Left forelimb (tissue), 1 donor: ENCODE results near the gene RAB14.

Experiments used
- DNase-seq: peaks from one replicate; pipeline ENCODE4 v3.0.0-alpha.2; 2018; ENCODE audit warnings: low spot score

RAB14 gene

DNA sequence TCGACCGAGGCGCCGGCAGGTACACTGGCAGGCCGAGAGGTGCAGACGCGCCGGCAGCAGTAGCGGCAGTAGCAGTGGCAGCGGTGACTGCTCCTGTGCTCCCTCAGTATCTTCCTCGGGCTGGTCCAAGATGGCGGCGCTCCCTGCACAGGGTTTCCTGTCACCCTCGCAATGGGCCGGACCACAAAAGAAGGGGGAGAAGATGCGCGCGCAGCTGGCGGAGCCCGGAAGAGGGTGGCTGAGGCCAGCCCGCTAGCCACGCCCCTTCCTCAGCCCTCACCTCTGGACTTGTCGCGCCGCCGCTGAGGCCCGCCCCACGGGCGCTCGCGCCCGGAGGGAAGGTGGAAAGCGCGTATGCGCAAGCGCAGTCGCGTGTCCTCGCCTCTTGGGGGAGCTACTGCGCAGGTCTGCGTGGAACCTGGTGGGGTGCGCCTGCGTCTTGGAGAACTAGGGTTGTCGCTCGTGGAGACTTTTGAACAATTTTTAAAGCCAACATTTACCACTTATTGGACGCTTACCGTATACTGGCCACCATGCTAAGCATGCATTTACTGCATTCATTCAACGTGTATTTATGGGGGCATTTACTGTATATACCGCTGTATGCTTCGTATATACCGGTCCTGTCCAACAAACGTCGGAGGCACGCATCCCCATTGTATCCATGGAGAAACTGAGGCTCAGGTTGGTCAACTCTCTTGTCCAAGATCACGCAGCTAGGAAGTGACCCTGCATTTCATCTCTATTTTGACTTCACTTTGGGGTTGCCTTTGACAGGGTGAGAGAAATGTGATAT lies at the start of gene RAB14:
RAB14 (minus strand) TSS at position 132 of the 796 bp plus-strand sequence. CDS start 8,457 bp downstream, outside the sequence.
- peak; percentile 99 for DNase-seq

DNA sequence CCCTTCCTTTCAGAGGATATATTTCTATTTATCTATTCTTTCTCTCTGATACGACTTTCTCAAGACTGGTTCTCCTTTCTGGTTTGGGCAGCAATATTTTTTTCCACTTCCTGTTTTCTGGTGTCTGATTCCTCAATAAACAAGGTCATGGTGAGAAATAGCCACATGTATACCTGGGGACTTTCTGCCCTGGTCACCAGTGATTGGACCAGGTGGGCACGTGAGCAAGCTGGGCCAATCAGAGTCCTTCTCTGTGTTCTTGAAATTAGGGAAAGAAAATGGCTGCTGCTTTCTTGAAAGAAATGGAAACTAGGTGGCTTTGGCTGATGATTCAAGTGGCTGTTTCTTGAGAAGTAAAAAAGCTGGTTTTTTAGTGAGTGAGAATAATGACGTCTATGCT lies 47.9 kb upstream of the RAB14 start:
- no peak for DNase-seq

DNA sequence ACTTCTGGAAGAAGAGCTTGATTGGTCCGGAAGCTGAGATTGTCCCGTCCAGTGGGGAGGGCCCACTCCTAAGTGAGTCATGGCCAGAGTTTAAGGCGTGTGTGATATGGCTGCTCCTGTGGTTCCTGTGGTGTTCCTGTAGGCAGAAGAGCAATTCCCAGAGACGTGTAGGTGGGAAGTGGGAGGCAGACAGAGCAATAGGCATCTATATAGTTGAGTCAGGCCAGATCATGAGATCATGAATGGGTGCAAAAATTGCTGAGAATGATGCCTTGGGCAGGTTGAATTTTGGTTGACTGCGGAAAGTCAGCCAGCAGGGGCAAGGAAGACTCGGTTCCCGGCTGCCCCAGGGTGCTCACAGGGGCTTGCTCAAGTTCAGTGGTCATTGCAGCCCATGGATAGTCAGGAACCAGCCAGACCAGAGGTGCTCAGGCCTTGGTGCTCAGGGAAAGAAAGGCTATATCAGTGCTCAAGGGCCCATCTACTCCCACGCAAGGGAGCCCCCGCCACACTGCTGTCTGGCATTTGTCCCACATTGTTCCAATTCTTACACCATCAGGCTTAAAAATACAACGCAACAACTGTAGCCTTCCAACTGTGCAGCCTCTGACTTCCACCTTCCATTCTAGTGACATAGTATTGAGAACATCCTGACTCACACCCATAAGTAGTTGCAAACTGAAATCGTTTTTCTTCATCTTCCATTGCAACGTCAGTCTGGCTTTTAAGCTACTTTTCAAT lies 45.3 kb upstream of the RAB14 start:
- no peak for DNase-seq

DNA sequence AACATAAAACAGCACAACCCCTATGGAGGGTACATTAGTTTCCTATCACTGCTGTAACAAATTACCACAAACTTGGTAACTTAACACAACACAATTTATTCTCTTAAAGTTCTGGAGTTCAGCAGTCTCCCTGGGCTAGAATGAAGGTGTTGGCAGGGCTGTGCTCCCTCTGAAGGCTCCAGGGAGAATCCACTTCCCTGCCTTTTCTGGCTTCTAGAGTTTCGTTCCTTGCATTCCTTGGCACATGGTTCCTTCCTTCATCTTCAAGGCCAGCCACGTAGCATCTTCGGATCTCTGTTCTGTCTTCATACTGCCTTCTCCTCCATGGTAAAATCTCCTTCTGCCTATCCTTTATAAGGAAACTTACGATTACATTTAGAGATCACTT lies 41.3 kb upstream of the RAB14 start:
- no peak for DNase-seq

DNA sequence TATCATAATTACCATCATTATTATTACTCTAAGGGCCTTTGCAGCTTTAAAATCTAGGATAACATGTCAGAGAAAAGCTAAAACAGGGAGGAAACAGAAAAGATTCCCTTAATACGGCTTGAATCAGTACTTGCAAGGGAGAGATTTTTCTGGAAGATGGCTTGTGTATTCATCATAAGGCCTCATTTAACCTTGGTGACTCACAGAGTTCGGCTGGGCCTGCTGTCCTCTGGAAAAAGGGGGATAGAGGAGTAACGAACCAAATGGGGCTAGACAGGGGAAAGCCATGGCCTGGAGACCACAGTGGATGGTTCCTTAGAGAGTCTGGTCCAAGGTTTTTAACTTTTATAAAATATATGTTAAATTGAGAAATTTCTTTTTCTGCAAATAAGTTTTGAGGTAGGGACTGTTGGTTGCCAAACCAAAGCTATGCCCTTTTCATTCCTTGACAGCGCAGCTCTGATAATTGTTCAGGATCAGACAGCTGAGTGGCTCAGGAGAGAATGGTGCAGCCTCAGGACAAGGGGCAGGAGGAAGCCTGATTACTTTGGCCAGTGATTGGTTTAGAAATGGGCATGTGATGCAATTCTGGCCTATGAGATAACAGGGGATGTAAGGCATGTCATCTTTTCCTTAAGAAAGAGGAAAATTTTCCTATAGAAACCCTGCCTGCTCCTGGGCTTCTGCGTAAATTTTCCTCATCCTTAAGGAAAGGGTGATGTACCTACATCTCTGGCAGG lies 40.7 kb upstream of the RAB14 start:
- DNase-seq, result no peak

DNA sequence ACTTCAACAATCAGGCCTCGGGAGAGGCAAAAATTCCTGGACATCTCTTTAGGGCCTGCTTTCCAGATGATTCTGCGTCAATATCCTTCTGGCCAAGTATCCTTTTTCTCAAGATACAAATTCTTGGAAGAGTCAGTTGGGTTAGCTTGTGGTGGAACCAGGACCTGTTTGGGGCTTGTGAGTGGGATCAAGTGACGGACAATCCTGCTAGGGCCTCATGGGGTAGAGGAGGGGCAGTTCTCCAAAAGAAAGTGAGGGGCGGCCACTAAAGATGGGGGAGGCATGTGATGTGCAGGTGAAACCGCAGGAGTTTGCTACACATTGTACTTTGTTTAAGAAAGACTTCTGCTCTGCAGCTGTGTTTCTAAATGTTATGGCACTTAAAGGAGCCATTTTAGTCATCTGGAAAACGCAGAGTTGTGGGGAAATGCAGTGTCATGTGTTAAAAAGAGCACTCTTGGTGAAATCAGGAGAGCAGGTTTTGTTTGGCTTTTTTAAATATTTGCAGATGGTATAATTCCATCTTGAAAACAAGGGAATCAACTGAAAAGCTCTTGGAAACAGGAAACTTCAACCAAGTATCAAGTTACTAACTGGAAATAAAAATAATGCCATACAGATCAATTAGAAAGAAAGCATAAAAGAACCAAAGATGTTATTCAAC lies 38.9 kb upstream of the RAB14 start:
- no peak for DNase-seq

DNA sequence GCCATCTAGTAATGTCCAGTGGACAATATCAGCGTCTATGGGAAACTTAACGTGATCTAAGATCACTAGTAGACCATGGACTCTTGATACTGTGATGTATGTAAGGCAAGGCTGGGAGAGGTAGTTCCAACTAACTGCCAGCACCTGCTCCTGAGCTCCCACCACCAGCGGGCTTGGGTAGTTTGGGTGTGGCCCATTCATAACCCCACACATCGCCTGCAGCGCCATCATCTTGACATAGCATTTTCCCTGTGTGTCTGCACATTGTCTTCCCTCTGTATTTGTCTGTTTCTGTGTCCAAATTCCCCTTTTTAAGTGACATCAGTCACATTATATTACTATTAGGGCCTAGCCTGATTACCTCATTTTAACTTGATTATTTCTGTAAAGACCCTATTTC lies 38.2 kb upstream of the RAB14 start:
- DNase-seq, result no peak

DNA sequence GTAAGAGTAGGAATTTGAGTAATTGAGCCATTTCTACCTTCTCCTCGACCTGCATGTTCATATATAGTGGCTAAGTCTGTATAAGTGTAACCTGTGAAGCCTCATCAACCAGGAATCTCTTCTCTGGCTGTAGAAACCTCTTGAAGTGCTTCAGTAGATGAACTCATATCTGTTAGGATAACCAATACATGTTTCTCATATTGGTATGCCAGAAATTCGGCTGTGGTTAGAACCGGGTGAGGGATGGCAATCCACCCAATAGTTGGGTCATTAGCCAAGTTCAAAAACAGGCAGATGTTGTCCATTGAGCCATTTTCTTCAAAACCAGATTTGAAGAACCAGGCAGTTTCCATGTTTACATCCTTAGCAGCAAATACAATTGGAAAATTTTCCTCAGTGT lies 37.4 kb upstream of the RAB14 start:
- no peak for DNase-seq

DNA sequence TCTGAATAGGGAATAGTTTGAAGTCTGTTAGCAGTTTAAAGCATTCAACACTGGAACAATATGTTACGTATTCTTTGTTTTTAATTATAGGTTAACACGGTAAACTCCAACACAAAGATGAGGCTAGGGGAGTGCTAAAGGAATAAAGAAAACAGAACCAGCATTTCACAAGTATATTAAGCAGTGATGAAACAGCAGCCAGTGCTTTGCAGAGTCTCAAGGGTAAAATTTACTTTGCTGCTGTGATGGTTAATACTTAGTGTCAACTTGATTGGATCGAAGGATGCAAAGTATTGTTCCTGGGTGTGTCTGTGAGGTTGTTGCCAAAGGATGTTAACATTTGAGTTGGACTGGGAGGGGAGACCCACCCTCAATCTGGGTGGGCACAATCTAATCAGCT lies 36.2 kb upstream of the RAB14 start:
- no peak for DNase-seq

DNA sequence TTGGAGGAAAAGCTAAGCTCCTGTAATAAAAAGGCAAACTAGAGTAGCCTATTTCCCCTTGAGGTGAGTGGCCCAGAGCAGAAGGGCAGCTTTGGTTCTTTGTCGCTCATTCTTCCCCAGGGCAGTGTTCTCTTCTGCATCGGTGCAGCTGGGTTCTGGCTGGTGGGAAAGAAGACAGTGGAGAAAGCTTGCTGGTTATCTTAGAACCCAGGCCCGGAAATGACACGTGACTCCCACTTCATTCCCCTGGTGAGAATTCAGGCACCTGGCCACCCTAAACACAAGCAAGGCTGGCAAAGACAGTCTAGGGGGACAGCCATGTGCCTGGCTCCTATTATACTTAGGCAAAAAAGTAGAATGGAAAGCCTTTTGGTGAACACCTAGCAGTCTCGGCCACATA lies 33.8 kb upstream of the RAB14 start:
- no peak for DNase-seq

DNA sequence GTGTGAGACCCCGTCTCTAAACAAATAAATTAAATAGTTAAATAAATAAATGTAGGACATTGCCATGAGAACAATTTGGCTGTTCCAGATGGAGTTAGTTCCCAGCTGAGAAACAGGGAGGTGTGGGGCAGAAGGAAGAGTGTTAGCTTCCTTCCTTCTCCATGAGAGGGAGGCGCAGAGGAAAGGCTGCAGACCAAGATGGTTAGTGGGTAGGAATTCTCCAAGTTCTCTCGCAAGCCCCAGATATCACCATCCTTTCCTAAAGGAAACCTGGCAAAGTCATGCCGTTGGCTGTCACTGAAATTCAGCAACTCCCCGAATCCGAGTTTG lies 33.1 kb upstream of the RAB14 start:
- no peak for DNase-seq

DNA sequence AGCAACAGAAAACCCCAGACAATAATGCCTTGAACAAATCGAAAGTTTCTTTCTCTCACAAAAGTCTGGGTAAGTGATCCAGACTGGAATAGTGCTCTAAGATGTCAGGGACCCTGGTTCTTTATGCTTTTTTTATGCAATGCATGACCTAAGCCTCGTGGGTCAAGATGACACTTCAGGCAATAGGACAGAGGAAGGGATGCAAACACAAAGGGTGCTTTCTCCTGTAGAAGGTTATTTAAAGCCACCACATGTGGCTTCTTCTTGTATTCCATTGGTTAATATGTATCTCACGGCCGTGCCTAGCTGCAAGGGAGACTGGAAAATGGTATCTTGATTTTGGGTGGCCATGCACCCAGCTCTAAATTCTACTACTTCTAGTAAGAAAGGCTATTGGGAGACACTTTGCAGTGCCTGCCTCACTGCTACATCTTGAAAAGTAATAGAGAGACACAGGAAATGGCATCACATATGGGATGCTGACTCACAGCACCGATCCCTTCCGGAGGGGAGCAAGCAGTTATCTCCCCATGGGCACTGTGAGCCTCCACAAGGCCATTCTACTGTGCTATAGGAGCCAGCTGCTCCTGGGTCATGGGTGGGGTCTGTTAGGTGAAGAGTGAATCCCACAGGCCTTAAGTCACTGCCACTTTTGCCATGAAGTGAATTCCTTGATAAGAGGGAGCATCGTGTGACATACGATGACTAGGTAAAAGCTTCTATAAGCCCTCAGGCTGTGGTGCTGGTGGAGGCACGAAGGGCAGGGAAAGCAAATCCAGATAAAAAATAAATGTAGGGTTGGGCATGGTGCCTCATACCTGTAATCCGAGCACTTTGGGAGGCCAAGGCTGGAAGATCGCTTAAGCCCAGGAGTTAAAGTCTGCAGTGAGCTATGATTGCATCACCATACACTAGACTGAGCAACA lies 32.5 kb upstream of the RAB14 start:
- no peak for DNase-seq

DNA sequence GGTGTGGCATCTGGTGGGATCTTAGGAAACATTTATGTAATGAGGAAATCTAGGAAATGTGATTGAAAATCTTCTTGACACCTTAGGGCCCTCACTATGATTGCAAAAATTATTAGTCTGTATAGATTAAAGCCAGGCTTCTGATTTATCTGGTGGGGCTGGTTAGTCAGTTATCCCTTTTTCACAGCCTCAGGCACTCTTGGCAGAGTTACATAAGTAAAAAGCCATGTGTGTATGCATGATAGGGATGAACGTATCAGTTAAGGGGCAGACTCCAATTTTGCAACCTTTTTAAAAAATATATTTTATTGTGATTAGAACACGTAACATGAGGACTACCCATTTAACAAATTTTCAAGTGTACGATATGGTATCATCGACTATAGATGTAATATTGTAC lies 30.6 kb upstream of the RAB14 start:
- DNase-seq, result no peak

DNA sequence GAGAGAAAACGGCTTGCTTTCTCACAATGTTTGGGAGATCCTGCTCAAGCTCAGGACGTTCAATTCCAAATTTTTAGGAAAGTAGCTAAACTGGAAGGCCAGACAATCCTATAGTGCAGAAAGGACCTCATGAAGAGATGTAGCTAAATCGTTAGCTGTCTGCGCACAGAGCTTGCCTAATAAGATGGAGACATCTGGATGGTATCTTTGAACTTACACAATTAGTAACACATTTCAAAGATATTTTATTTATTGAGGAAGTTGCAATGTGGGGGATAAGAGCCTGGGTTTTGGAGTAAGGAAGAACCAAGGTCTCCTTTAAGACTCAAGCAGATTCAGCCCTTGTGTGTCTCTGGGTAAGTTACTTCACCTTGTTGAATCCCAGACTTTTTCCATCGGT lies 28.6 kb upstream of the RAB14 start:
- DNase-seq, result no peak

DNA sequence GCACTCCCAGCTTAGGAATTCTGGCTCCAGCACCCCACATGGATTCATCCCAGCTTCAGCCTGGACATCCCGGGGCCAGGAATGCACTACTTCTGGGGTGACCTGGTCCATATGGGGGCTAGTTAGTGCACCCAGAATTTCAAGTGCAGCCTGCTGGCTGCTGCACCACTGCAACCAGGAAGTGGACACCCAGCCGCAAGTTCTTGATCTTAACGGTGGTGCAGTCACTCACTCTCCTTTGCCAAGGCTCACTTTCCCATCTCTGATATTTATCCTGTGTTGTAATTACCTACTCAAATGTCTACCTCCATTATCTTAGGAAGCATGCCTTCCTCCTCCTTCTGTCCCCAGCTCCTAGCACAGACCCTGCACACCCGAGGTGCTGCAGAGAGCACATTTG lies 26.2 kb upstream of the RAB14 start:
- no peak for DNase-seq

DNA sequence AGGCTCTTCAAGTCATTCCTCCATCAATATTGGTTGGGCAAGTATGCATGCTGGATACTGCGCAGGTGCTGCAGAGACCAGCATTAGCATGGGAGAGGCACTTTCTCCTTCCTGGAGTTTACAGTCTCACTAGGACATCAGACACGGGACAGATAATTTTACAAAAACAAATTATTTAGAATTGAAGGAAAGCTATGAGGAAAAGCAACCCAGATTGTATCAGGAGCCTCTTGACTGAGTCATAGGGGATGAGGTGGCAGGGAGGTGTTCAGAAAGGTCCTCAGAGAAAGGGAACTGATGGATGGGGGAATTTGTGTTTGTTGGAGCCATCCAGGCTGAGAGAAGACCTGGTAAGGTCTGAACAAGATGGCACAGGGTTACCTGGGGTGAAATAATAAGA lies 24.5 kb upstream of the RAB14 start:
- DNase-seq, result no peak

DNA sequence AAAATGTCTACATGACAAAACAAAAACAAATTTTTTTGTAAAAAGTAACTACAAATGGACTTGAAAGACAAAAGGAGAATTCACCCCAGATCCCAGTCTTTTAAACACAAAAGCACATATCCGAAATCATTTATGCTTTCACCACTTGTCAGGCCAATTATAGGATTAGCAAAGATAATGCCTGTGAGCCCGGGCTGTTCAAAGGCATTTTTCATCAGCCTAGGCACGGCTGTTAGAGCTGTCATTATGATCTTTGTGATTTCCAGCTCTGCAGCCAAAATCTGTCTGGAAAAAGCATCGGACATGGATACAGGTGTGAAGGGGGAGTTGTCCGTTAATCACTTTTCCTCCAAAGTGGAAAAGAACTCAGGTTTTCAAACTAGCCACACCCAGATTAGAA lies 23.6 kb upstream of the RAB14 start:
- no peak for DNase-seq

DNA sequence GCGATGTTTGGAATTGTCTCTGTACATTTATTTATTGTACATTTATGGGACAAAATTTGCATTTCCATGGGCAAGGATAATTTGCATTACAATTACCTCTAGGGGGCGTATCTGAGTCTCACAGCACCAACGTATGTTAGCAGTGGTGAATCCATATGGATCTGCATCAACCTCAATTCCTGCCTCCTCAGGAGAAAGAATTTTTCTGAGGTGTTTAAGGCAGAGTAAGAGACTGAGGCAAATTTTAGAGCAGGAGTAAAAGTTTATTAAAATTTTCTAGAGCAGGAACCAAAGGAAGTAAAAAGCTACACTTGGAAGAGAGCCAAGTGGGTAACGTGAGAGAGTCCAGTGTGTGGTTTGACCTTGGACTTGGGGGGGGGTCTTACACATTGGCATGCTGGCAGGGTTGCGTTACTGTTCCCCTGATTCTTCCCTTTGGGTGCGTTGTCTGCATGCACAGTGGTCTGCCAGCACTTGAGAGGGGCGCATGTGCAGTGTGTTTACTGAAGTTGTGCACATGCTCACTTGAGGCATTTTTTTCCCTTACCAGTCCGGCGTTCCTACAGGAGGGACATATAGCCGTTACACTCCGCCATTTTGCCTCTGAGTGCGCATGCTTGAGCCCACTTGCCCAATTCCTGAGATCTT lies 21.0 kb upstream of the RAB14 start:
- DNase-seq, result no peak

DNA sequence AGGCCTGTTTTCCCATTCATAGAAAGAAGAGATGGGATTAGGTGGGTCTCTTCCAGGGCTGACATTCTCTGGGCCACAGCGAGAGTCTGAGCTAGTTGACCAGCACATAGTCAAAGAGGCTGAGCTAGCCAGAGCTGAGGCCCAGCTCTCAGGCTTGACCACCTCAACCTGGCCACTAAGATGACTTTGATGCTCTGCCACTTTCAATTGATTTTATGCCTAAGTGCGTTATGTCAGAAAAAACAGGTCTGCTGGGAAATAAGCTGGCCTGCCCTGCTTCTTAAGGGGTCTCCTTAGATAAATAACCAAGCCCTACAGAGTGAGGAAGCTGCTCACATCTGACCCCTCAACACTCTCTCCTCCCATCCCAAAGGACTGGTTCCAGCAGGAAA lies 20.0 kb upstream of the RAB14 start:
- DNase-seq, result no peak

DNA sequence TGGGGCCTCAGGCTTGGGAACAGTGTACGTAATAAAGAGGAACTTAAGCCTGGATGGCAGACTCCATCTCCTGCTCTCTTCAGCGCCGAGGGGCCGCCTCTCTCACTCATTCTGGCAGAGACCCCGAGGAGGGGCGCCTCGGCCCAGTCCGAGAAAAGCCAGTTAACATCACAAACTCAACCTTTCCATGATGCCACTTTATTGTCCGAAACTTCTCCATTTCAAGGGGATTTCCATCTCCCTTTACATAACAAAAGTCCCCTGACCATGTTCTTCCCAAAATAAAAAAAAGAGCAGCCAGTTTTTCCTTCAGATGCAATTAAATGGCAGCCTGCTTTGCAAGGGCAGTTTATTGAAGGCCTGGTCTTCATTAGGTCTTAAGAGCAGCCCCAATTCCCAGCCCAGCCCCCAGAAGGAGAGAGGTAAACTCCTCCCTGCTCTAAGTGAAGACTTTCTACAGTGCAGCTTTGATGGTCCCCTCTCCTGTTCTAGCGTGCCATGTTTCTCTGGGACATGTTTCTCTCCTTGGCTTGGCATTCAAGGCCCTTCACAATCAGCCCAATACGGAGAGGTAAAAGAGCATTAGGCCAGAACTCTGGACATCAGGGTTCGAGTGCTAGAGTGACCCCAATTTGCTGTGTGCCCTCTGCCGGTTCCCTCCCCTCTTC lies 19.5 kb upstream of the RAB14 start:
- DNase-seq, result no peak
